ENCODE data around the gene IL21R.

Gene IL21R

GRCh38 chr16:27463741-27464591, 62.0 kb downstream of the IL21R start:
- DNase-seq (ENCODE audit: low read depth), result no peak

DNA sequence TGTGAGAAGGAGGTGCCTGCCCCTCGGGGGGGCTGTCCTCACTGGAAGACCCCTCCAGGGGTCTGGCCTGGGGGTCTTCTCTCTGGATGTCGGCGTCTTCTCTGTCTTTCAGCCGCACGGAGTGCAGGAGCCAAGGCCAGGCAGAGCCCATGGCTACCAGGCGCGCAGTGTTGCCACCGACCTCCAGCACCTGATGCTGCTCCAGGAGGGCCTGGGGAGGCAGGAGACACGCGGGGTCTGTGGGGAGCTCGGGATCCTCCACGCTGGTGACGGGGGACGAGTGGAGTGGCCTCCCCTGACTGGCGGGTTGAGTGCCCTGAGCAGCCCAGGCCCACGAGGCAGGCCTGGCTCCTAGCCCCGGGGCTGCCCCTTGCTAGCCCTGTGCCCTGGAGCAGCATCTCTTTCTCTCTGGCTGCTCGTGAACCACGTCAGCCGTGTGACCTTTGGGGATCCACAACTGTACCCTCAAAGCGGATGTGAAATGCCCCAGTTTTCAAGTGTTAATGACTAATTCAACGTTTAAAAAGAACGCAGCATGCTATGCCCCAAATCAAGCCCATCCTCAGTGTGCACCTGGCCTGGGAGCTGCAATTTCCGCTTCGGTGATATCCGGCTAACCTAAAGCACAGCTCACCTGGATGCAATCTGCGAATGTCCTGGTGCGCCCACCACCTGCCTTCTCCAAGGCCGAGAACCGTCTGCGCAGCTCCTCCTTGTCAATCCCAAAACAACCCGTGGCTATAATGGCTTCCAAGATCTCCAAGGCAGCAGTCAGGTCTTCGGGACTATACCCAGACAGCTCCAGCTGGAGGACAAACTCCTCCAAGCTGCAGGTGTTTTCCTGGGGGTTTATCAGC, 62.9 kb downstream of the IL21R start:
- DNase-seq (ENCODE audit: low read depth), result no peak

DNA sequence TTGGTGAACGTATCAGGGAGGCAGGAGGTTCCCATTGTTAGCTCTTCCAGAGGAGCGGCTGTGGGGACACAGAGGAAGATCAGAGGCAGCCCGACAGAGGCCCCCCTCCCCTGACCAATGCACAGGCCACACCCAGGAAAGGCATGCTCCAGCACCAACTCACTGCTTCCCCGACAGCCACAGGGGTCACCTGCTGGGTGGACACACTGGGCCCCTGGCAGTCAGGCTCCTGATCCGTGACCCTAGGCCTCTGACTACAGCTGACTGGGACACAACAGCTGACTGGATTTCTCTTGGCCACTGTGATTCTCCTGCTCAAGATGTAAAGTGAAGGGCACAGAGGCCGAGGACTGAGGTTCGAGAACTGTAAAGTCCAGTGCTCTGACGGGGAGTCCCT, 63.5 kb downstream of the IL21R start:
- DNase-seq (ENCODE audit: low read depth), result no peak

GRCh38 chr16:27468941-27469531, 67.1 kb downstream of the IL21R start:
- no peak for DNase-seq (ENCODE audit: low read depth)

GRCh38 chr16:27470567-27471431, 68.8 kb downstream of the IL21R start:
- DNase-seq (ENCODE audit: low read depth), result peak; percentile 80

DNA sequence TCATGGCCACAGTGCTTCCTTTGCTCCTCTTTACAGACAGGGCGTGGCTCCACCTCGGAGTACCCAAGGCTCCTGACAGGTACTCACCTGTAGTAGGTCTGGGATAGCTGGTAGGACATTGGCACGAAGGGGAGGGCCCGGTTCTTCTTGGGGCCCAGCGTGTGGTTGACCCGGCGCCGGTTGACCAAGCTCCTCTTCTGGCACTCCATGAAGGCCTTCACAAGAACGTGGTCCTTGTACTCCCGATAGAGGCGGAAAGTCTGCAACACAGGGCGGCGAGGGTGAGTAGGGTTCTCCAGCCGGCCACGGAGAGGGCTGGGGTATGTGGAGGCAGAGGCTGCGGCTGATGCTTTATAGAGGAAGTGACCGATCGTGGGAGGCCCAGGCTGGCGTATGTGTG, 69.7 kb downstream of the IL21R start:
- no peak for DNase-seq (ENCODE audit: low read depth)

DNA sequence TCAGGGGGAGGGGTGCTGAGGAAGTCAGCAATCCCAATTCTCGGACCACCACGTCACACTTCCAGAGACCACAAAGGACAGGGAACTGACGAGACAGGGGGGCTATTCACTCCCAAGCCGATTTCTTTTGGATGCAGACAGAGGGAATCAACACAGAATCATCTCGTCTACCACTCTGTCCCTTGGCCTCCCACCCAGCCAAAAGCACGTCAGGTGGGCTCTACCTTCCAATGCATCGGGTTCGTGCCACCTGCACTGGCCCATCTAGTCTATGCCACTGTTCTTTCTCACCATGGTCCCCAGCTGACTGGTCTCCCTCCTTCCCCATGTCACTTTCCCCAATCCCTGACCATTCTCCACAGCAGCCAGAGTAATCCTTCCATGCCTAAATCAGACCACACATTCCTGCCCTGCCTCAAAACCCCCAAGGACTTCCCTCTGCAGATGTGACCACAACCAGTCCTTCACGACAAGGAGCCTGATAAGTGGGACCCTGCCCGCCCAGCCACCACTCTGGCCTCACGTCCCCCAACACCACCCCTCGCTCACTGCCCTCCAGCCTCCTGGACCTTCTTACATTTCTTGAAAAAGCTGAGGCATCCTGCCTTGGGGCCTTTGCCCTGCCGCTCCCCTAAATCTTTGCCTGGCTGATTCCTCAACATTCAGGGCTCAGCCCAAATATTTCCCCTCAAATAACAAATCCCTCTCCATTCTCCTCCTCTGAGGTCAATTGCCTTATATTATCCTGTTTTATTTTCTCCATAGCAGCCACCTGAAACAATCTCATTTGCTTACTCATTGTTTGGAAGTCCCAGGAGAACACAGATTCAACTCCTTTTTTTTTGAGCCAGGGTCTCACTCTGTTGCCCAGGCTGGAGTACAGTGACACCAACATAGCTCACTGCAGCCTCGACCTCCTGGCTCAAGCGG, 70.4 kb downstream of the IL21R start:
- no peak for DNase-seq (ENCODE audit: low read depth)

GRCh38 chr16:27473101-27473900, 71.3 kb downstream of the IL21R start:
- no peak for DNase-seq (ENCODE audit: low read depth)

DNA sequence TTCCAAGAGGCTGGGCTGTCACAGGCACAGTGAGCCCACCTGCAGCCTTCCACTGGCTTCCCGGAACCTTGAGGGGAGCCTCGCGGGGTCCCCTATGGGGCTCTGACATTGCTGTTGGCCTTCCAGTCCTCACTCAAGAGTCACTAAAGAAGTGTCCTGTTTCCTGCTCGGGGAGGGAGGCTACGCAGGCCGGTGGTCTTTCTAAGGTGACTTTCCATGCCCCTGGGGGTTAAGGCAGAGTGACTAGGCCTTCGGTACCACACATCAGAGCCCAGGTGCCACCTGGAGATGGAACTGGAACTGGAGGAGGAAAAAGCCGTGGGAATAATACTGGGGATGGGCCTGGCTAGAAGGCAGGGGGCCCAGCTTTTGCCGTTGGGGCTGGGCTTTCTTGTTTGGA, 72.1 kb downstream of the IL21R start:
- DNase-seq (ENCODE audit: low read depth), result no peak

GRCh38 chr16:27474921-27475320, 72.9 kb downstream of the IL21R start:
- no peak for DNase-seq (ENCODE audit: low read depth)

GRCh38 chr16:27475561-27475960, 73.6 kb downstream of the IL21R start:
- DNase-seq (ENCODE audit: low read depth), result peak; percentile 92

DNA sequence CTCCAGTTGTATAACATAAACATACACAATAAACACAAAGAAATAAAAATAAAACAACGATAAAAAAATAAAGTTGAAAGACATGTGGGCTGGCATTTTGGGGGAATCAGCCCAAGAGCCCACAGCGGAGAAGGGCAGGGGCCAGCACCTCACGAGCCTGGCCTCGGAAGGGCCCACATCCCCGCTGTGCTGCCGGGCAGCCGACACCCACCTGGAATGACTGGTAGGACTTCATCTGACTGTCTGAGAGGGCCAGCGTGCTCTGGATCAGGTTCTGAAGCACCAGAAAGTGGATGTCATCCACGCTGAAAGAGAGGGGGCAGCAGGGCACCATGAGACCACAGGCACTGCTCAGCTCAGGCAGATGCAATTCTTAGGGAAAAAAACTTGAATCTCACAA, 74.3 kb downstream of the IL21R start:
- DNase-seq (ENCODE audit: low read depth), result no peak

DNA sequence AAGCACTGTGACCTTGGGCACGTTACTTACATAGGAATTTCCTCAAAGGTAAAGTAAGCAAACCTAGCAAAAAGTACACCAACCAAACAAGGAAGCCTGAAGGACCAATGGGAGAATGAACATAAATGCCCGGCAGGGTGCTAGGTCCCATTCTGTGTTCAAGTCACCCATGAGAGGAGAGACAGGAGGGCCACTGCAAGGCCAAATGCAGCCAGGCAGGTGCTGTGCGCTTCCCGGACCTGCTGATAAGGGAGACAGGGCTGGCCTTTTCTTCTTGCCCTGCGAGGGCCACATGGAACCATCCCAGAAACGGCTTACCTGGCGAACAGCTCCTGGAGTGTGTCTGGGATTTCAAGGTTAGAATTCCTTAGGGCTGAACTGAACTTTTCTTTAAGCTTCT, 78.8 kb downstream of the IL21R start:
- DNase-seq (ENCODE audit: low read depth), result no peak

GRCh38 chr16:27481282-27481934, 79.4 kb downstream of the IL21R start:
- no peak for DNase-seq (ENCODE audit: low read depth)

GRCh38 chr16:27482397-27483087, 80.6 kb downstream of the IL21R start:
- DNase-seq (ENCODE audit: low read depth), result no peak

GRCh38 chr16:27483088-27483437, 81.1 kb downstream of the IL21R start:
- DNase-seq (ENCODE audit: low read depth), result no peak

- DNase-seq (ENCODE audit: low read depth), result no peak
Measured at GRCh38 chr16:27483624-27484023, 81.7 kb downstream of the IL21R start.

DNA sequence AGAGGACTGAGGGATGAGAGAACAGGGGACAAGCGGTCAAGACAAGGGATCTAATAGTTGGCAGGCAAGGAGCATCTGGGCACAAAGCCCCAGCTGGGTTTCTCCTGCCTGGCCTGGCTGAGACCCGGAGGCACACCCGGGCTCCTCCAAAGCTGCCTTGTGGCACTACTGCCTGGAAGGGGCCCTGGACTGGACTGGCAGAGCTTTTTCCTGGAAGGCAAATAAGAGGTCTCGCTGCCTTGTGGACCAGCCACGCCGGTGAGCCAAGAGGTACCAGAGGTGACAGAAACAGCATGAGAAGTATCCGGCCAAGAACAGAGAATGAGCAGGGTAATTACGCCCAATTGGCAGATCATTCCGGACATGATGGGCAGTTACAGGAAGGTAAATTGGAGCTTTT, 83.2 kb downstream of the IL21R start:
- no peak for DNase-seq (ENCODE audit: low read depth)

- no peak for DNase-seq (ENCODE audit: low read depth)
Measured at GRCh38 chr16:27485811-27486210, 83.8 kb downstream of the IL21R start.
